Right renal pelvis (tissue), 4 donors: Measurements from ENCODE around the gene UBE2N. TPM values are rescaled to one million over a fixed set of nuclear protein-coding genes. Genes with fewer than 3 reads are reported as not detected.
A peak's percentile ranks its signal among the peaks of the same experiment; 100 is the strongest.
"Not testable (repeated sequence)": the region's sequence is repeated elsewhere in the genome, so short reads cannot be mapped to it uniquely, and the experiment has no call there.

ENCODE experiments used
- DNase-seq, 4 donors: peaks; one replicate each; pipeline ENCODE4 v3.0.0-alpha.2; 2013; ENCODE audit warnings: low read depth in 4 of 4, low spot score in 3 of 4, missing footprints in 1 of 4
- polyA plus RNA-seq, 4 donors: library from polyadenylated mRNA; unstranded; fragments of 120-200 nt; gene quantifications; one replicate each; pipeline ENCODE4 v1.2.1, GENCODE V29; 2013; ENCODE audit not compliant: insufficient read length in 4 of 4

Gene UBE2N
- polyA plus RNA-seq, 4 donors: 158 to 178 (median 172) TPM

DNA sequence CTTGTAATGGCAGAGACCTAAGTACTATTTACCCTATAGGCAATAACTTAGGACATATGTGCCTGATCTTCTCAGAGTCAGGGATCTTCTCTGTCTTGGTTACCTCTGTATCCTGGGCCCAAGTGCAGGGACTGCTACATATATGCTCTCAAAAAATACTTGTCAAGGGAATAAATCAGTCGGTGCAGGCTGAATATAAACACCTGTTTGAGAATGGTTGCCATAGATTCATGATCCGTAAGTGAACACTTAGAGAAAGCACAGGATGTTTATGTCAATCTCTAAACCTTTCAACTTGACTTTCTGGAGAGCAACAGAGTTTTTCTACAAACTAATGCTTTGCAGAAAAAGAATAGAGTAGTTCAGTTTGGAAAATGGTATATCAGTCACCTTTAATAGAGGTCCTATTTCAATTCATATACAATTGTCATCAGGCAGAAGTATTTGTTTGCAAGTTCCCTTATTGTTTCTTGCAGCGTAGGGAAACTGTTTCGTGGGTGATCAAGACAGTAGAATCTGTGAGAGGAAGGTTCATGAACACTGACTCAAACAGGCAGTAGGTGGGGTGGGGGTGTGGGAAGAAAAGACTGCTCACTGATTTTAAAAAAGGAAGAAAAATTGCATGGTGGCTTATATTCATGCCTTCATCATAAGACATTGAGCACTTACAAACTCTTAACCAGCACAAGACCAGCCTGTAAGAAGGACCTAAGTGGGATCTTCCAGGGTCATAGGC, 6.0 kb upstream of the UBE2N start:
- no peak for DNase-seq

DNA sequence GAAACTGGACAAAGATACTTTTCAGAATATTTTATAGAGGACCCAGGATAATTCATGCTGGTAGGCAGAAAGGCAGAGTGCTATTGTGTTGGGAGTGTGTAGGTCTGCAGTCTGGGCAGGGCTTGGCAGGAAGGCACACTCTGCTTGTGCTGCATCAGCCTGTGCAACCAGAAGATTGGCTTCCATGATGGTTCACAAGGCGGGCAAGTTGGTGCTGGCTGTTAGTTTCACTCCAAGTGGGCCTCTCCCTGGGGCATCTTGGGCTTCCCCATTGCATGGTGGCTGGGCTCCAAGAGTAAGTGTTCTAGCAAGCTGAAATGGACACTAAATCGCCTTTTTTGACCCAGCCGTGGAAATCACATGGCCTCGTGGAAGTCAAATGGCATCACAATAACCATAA, 1.8 kb upstream of the UBE2N start:
- DNase-seq: no peak

DNA sequence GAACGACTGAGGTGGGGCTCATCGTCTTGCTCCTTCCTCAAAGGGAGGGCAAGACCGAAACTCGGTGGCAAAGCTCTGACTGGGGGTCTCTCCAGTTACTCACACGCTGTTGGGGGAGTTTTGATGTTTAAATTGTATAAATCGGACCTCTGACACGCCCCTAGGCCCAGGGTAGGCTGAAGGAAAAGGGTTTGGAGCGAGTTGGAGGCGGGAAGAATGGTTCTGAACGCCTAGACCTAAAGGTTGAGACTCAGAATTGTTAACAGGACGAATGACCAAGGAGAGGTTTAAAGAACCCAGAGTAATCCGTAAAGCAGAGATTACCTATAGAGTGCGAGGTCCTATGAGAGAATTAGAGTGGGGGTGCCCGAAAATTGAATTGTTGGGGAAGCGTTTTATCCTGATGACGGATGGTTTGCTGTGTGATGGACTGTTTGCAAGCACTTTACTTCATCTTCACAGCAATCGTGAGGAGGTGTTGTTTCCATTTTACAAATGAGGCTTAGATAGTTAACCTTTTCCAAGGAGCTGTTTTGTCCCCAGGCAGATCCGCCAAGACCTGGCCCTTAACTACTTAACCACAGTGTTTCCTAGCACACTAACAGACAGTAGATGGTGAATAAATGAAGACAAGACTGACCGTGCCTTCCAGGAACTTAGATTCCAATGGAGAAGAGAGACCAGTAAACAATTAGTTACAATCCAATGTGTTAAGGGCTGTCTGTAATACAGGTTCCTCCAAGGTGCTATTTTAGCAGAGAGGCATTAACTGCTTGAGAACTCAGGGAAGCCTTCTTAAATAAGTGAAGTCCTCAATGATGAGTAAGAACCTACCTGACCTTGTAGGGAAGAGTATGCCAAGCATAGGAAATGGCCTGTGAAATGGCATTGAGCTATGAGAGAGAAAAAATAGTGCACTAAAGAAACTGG, 929 bp upstream of the UBE2N start:
- no peak for DNase-seq

DNA sequence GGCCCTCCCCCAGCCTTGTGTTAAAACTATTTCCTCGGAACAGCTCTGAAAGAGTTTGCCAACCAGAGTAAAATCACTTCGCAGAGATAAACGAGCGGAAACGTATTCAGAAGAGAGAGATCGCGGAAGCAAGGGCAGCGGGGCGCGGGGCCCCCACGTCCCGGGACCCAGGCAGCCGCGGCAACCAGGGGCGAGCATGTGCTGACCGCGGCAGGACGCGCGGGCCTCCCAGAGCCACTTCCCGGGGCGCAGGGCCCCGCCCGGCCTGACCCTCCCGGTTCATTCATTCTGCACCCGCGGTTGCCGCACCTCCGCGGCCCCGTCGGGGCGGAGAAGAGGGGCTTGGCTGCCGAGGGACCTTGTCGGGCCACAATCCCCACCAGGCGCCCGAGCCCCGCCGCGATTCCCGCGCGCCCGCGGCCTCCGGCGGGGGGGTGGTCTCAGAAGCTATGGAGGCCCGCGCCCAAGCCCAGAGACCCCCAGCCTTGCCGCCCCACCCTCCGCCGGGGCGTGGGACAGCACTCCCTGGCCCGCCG, 598 bp downstream of the UBE2N start:
- DNase-seq: no peak

DNA sequence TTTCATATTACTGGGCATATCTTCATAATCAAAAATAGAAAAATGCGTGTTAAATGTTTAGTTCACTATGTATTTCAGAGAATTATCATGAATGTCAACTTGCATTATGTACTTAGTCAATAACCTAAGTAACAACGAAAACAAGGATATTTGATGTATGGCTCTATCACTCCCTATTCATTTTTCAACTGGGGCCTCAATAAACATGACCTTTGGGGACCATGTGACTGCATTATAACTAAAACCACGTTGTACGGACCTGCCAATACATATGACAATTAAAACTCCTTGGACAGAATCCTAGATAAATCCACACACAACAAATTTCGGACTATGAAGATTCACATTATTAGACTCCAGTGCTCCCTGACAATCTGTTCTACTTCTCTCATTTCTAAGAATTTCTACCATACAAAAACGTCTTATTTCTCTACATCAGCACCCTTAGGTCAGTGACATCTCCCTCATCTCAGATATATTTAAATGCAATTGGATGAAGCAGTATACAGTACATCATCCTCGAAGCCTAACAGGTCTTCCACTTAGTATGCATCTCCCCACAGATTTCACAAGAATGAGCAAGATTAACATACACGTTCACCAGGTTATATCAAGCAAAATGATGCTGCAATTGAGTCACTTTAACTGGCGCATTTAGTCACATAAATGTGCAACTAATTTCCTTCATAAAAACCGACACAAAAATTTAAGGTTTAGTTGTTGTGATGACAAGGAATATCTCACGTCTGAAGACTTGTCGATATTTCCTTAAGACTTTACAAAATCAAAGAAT, 1.5 kb downstream of the UBE2N start:
- DNase-seq: no peak

DNA sequence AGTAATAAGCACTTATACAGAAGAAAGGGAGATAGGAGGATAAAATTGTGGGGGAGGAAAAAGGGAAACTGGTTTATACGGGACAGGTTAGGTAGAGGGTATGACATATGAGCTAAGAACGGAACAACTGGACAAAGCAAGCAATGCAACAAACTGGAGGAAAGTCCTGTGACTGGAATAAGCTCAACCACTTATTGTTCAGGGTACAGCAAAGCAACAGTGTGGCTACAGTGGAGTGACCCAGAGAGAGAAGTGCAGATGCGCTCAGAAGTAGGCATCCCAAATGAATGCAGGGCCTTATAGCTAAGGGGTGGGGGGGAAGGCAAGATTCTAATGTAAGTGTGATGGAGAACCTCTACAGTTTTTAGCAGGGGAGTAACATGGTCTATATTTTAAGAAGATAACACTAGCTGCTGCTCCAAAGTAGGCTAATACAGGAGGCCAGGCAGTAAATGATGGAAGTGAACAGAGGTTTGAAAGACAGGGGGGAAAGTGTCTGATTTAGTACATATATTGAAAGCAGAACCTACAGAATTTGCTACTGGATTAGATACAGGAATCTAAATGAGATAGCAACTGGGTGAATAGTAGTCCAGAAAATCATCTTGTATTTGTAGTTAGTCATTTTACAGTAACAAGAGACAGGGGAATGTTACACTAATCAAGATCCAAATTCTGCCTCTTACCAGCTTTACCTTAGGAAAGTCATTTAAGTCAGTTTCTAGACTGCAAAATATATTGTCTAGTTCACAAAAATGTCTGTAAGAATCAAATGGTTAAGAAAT, 3.3 kb downstream of the UBE2N start:
- DNase-seq: no peak

DNA sequence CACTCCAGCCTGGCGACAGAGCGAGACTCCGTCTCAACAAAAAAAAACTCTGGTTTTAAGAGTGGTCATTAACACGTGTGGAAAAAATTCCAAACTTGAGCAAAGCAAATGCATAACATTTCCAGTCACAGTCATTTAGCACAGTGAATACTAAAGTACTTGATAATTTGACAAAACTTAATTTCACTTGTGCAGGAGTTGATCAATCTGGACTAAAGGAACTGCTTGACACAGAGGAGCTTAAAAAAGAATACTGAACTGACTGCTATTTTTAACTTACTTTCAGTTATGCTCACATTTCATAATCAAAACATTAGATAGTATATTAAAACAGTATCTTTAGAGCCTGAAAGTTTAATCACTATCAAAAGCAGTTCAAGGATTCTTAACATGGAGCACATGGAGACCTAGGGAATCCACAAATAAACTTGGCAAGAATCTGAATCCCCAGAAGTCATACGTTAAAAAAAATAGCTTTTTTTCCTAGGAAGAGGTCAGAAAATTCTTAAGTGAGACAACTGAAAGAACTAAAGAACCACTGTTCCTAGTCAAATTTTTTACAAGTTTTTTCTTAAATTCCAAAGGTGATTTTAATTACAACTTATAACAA, 7.4 kb downstream of the UBE2N start:
- DNase-seq: no peak

DNA sequence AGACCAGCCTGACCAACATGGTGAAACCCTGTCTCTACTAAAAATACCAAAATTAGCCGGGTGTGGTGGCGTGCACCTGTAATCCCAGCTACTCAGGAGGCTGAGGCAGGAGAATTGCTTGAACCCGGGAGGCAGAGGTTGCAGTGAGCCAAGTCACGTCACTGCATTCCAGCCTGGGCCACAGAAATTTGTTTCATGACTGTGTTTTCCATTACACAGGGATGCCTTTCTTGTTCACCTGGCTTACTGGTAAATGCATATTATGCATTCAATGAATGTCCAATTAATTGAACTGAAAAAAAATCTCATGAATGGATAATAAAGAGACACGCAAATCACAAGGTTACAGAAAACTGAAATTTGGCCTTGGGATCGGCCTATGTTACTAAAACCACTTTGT, 9.7 kb downstream of the UBE2N start:
- DNase-seq: not testable (repeated sequence)

DNA sequence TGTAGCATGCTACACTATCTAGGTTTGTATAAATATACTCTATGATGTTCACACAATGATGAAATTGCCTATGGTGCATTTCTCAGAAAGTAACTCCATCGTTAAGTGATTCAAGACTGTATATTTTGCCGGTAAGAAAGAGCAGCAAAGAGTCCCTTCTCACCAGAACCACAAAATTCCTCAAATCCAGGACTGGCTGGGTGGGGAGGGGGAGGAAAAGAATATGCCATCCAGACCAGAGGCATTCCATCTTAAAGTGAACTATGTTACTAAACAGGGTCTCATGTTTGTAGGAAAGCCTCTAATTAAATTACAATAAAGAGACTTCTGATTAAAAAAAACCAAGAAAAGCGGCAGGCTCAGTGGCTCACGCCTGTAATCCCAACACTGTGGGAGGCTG, 11.5 kb downstream of the UBE2N start:
- no peak for DNase-seq

DNA sequence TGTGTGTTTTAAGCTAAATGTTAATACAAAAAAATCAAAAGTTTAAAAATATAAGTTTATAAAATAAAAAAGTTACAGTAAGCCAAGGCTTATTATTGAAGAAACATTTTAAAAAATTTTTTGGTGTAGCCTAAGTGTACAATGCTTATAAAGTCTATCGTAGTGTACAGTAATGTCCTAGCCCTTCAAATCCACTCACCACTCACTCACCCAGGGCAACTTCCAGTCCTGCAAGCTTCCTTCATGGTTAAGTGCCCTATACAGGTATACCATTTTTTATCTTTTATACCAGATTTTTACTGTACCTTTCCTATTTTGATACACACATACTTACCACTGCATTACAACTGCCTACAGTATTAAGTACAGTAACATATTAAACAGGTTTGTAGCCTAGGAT, 11.9 kb downstream of the UBE2N start:
- no peak for DNase-seq

DNA sequence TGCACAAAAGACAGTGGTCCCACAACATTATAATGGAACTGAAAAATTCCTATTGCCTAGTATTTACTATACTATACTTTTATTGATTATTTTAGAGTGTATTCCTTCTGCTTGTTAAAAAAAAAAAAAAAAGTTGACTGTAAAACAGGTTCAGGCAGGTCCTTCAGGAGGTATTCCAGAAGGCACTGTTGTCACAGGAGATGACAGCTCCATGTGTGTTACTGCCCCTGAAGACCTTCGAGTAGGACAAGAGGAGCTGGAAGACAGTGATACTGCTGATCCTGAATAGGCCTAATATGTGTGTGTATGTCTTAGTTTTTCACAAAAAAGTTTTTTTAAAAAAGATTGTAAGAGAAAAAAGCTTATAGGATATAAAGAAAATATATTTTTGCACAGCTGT, 12.3 kb downstream of the UBE2N start:
- no peak for DNase-seq

DNA sequence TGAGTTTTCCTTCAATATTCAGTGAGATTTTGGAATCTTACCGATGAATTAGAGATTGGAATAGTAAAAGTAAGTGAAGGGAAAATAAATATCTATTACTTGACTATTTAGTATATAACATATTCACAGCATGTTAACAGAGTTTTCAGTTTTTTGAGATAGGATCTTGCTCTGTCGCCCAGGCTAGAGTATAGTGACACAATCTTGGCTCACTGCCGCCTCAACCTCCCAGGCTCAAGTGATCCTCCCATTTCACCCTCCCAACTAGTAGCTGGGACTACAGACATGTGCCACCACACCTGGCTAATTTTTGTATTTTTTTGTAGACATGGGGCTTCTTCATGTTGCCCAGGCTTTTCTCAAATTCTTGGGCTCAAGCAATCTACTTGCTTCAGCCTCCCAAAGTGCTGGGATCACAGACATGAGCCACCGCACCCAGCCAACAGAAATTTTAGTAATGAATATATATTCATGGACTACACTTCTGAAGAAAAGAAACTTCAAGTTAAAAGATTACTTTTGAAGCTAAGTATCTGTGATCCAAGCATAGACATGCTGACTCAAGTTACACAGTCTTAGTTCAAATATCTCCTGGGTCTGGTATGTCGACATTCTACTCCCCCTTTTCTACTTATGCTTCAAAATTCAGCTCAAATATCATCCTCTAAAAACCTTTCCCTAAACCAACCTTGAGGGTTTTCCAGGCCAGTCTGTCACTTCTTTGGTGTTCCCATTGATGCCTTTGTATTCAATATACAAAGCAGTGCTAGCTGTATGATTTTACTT, 13.8 kb downstream of the UBE2N start:
- DNase-seq: no peak

DNA sequence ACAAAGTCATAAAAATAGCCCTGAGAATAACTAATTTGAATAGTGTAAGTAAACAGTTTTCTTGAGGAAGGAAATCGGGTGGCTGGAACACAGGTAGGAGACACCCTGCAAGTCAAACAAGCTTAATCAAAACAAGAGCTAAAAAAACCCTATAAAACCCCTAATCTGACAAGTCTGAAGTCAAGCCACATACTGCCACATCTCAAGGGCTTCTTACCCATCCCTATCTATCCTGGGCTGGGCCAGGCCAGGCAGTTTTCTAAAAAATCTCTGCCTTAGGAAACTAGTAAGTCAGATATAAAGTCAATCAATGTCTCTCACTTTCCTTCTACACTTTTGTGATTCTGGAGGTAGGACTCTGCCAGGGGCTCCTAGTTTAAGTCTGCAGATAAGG, 15.3 kb downstream of the UBE2N start:
- no peak for DNase-seq

DNA sequence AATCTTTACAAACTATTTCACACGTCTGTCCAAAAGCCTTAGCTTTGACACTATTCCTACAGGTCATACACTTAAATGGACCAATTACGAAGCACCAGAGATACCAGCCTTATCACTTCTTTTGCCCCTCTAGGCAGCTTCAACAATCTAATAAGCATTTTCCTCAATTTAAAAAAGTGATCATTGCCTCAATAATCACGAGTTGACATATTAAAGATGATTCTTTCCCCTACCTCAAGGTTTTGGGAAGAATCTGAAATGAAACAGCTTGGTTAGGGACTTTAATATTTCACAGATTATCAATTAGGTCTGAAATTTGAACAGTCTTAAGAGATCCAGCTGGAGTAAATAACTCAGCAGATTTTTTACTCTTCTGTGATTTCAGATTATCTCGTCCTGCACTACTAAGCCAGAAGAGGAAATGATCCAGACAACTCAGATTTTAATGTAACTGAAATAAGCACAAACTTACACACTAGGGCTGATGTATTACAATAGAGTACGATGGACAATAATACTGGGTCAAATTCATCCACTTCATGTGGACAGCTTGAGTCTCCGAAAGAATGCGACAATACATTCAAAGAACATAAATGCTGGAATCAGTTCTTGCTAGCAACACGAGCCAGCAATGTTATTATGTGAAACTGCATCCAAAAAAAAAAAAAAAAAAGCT, 15.9 kb downstream of the UBE2N start:
- DNase-seq: no peak

DNA sequence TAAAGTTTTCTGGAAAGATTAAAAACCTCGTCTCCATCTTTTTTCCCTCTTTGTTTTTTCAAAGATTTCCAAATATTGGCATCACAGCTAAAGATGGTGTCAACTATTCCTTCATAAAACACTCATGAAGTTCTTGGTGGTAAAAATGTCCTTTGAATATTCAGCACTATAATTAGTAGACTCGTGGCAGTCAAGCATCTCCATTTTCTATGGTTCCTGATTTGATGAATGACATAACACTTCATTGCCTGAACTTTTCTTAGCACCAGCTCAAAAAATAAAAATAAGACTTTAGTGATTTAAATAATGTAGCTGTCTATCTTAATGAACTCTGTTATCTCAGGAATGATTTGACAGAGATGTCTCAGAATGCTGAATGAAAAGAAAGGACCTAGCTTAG, 19.7 kb downstream of the UBE2N start:
- no peak for DNase-seq

DNA sequence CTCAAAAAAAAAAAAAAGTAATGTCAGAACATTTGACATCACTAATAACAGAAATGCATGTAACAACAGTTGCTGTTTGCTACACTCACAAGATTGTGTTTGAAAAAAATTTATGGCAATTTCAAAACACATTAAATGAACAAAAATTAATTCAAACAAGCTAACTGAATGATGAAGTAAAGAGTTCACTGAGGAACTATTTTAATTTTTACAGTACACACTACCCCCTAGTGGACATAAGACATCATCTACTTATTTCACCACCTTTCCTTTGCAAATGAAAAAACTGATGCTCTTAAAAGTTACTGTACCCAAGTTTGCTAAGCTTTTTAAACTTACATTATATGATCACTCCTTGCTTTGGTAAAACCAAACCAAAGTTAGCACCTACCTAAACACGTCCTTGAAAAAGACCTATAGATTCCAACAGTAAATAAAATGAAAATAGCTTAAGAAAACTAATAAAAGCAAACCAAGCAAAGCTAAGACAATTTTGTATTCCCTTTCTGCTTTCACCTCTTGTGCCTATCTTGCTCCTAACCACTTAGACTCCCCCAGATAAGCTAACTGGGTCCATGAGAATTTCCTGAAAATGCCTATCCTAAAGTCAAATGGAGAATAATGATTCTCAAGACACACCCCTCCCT, 22.2 kb downstream of the UBE2N start:
- peak in 1 of 4 donors; percentile 27 for DNase-seq

DNA sequence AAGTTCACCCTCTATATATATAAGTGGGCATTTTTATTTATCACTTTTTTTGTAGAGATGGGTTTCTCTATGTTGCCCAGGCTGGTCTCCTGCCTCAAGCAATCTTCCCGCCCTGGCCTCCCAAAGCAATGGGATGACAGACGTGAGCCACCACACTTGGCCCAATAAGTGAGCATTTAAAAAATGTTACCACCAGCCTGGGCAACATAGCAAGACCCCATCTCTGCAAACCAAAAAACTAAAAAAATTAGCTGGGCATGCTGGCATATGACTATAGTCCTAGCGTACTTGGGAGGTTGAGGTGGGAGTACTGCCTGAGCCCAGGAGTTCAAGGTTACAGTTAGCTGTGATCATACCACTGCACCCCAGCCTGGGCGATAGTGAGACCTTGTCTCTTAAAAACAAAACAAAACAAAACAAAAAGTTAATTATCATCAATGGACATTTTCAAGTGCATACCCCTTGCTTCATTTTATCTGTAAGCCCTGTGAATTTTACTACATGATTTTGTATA, 23.7 kb downstream of the UBE2N start:
- no peak for DNase-seq
